Measurements from ENCODE around the gene TMPRSS4.

The TMPRSS4 gene

DNA sequence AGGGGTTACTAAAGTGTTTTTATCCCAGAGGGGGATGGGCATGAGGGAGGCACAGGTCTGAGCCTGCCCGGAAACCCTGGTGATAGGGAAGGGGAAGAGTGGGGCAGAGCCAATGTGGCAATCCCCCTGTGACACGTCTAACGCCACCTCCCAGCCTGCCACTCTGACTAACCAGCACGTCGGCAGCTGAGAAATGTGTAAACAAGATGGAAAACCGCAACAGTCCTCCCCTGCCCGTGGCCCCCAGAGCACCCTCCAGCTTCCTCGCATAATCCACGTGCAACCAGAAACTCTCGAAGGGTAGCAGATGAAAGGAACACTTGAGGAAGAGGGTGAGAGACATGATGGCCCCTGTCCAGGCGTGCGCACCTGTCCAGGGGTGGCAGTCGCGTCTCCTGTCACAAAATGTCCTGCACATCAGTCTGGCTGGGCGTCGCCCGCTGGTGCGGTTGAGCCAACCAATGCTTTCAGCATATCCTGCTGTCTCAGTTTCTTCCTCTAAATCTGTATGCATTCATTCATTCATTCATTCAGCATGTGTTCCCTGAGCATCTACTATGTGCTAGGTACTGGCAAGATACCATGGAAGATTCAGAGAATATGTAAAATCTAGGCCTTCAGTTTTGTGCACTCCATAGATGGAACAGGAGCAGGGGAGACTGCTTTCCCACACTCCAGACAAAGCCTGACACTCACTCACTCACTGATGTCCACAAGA, 4.5 kb downstream of the TMPRSS4 start:
- DNase-seq, result no peak

- DNase-seq, result no peak
These were observed 6.1 kb downstream of the TMPRSS4 start for GRCh38 chr11:118082880-118083552.

DNA sequence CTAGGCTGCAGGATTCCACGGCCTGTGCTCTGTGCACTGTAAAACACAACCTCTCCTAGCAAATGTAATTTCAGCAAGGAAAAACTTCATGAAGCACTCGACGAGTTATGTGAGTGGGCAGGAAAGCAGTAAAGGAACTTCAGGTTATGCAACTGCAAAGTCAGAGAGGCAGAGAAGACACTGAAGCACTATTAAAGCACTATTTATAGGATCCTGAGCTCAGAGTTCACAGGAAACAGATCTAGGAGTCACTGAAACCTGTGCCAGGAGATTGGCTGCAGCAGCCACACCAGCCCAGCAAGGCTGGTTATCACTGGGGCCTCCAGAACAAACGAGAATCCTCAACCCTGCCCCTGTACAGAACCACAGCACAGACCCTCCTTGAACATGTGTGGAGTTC, 7.4 kb downstream of the TMPRSS4 start:
- no peak for DNase-seq

GRCh38 chr11:118084656-118085055, 7.8 kb downstream of the TMPRSS4 start:
- no peak for DNase-seq

GRCh38 chr11:118086913-118087768, 10.3 kb downstream of the TMPRSS4 start, which contains the start of gene SMIM35:
Gene SMIM35, minus strand, starts transcription at chr11:118086963. Its CDS starts 206 bp downstream, at chr11:118086757.
- no peak for DNase-seq

- no peak for DNase-seq
These were observed 11.1 kb downstream of the TMPRSS4 start for GRCh38 chr11:118087931-118088330.

DNA sequence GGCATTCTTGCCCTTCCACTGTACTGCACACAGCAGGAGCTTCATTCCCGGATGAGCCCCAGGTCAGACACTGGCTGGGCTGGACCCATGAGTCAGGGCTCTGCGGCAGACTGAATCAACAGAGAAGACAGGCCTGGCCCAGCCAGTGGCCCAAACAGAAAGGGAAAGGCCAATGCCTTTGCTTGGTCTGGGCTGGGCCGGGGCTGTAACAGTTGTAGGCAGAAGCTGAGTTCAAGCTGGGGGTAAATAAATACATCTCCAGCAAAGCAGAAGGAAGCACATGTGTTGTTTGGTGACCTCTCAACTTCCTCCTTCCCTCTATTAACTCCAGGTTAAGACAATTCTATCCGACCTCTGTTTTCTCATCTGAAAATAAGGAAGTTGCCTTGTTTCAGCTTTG, 11.7 kb downstream of the TMPRSS4 start:
- no peak for DNase-seq

GRCh38 chr11:118090545-118091162, 13.8 kb downstream of the TMPRSS4 start:
- DNase-seq, result no peak

- DNase-seq, result no peak
These were observed 14.8 kb downstream of the TMPRSS4 start for GRCh38 chr11:118091690-118092089.

DNA sequence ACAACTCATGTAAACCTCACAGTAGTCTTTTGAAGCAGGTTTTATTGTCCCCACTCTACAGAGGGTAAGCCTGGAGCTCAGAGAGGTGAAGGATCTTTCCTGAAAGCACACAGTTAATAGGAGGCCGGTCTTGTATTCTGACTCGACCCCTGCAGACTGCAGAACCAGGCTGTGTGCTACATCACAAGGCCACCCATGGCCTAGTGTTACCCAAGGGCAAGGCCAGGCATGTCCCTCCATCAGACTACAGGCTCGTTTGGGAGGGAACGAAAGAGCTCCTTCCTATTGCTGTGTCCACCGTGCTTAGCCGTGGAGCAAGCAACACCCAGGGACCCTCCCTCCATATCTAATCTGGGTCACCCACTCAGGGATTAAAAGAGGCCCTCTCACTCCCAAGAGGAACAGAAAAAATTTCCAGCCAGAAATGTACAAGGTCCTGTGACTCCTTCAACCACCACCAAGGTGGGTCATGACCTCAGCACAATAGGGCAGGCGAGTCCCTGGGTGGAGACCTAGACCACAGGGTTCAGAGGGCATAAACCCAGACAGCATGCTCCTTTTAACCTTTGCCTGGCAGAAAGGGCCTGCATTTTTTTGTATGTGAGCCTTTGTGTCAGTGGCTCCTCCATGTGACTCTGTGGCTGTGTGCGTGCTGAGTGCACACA, 16.2 kb downstream of the TMPRSS4 start:
- DNase-seq, result no peak

- DNase-seq, result no peak
These were observed 18.6 kb downstream of the TMPRSS4 start for GRCh38 chr11:118095493-118095892.

- no peak for DNase-seq
These were observed 19.1 kb downstream of the TMPRSS4 start for GRCh38 chr11:118095967-118096367.

DNA sequence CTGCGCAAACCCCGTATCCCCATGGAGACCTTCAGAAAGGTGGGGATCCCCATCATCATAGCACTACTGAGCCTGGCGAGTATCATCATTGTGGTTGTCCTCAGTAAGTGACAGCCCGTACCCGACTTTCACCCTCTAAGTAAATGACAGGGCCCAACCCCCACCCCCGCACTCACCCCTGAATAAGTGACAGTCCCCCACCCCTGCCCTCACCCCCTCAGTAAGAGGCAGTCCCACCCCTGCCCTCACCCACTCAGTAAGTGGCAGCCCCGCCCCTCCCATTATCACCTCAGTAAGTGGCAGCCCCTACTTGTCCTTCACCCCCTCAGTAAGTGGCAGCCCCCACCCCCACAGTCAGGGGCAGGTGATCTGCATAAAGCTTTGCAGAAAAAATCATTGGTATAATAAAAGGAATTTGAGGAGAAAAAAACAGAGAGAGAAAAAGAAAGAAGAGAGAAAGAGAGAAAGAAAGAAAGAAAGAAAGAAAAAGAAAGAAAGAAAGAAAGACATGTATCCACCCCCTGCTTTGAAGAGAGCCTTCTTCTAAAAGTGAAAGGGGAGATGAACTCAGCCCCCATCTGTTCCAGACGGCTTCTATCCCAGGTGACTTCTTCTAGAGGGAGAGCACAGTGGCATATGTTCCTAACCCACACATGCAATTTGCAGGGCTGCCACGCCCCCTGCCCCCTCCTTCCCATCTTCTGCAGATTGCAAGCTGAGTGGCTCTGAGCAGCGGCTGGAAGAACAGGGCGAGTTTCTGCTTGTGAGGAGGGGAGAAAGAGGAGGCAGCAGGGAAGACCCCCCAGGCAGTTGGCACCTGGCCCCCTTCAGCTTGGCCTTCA, 22.3 kb downstream of the TMPRSS4 start:
- no peak for DNase-seq

- DNase-seq, result no peak
These were observed 23.1 kb downstream of the TMPRSS4 start for GRCh38 chr11:118099838-118100556.

DNA sequence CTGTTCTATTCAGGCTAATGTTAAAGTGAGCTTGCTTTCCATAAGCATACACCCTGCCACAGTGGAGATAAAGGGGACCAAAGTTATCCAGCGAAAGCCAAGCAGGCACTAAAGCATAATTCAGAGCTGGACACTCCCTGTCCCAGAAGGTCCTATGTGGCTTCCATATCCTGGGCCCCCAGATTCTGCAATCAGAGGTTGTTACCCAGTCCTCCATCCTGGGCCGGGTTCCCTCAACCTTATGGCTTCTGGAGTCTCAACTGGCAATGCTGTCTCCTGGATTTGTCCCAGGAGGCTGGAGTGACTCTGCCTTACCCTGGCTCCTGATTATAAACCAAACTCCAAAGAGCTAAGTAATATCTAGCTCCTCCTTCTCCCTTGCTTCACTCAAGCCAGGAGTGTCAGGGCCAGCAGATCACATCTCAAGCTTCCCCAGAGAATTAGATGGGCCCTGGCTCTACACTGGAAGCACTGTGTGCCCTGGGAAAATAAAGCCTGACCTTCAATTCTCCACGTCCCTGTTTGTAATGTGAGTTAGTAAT, 23.9 kb downstream of the TMPRSS4 start:
- no peak for DNase-seq

DNA sequence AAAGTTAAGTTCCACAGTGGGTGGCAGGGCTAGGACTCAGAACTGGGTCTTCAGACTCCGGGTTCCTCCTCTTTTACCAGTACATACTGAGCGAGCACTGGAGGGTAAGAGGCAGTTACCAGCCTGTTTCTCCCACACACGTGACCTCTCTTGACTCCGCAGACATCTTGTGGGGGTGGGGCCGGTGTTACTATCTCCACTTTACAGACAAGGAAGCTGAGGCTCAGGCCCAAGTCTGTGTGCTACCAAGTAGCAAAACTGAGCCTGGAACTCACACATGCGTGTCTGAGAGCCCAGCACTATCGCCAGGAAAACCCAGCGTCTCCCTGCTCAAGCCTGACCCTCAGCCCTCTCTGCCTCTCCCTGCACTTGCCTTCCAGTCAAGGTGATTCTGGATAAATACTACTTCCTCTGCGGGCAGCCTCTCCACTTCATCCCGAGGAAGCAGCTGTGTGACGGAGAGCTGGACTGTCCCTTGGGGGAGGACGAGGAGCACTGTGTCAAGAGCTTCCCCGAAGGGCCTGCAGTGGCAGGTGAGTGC, 25.9 kb downstream of the TMPRSS4 start:
- DNase-seq, result no peak

GRCh38 chr11:118104491-118104890, 27.6 kb downstream of the TMPRSS4 start:
- DNase-seq, result no peak

- no peak for DNase-seq
These were observed 28.9 kb downstream of the TMPRSS4 start for GRCh38 chr11:118105657-118106305.

DNA sequence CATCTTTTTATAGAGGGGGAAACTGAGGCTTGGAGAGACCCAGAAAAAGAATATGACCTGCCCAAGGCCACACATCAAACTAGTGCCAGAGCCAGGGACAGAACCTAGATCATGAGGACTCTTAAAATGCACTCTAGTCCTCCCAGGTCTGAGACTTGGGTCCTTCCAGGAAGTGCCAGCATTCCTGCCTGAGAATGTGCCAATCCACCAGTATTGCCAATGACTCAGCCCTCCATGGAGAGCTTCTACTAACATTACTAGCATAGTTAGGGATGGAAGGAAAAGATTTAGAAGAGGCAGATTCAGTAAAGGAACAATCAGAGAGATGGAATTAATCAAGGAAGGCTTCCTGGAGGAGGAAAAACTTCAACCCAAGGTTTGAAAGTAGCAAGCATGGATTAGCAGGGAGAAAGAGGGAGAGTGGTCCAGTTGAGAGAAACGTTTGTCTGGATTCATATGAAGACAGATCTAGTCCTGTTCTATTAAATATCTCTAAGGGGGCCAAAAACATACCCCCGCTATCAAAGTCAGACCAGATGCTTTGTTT, 30.0 kb downstream of the TMPRSS4 start:
- no peak for DNase-seq
